Muscle of arm (tissue), 12 donors: Measurements from ENCODE around the gene RNASEH2B. TPM values are rescaled to one million over a fixed set of nuclear protein-coding genes. Genes with fewer than 3 reads are reported as not detected.

Source experiments
- DNase-seq: peaks from one replicate; pipeline ENCODE4 v3.0.0-alpha.2; 2013
- polyA plus RNA-seq, 12 donors: library from polyadenylated mRNA; unstranded; fragments of 120-200 nt; gene quantifications; one replicate each; pipeline ENCODE4 v1.2.1, GENCODE V29; 2013; ENCODE audit not compliant: insufficient read length in 12 of 12

RNASEH2B gene
- polyA plus RNA-seq, 12 donors: 28.6 to 85.0 (median 47.8) TPM; not detected in 1

- no peak for DNase-seq
Measured at GRCh38 chr13:50934735-50935435, 25.3 kb downstream of the RNASEH2B start.

GRCh38 chr13:50936679-50937078, 27.1 kb downstream of the RNASEH2B start:
- no peak for DNase-seq

GRCh38 chr13:50940509-50940908, 30.9 kb downstream of the RNASEH2B start:
- DNase-seq: no peak

GRCh38 chr13:50941146-50941545, 31.6 kb downstream of the RNASEH2B start:
- no peak for DNase-seq

- no peak for DNase-seq
Measured at GRCh38 chr13:50942630-50943311, 33.2 kb downstream of the RNASEH2B start.

GRCh38 chr13:50945669-50946068, 36.1 kb downstream of the RNASEH2B start:
- no peak for DNase-seq

- DNase-seq: no peak
Measured at GRCh38 chr13:50948601-50949000, 39.0 kb downstream of the RNASEH2B start.

- peak; percentile 28 for DNase-seq
Measured at GRCh38 chr13:50950849-50951248, 41.3 kb downstream of the RNASEH2B start.

DNA sequence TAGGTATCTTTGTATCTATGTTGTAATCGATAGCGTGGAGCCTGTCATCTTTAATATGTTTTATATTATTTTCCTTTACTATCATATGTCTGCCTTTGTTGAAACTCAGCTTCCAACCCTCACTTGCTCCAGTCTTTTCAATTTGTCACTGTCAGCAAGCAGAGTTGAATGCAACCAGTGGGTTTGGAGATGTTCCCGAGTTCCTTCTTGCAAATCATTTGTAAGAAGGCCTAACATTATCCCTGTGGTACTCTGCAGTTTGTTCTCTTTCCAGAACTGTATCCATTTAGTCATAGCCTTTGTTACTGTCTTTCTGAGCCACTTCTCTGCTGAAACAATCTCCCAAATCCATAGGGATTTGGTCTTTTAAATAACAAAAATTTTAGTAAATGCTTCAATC, 41.8 kb downstream of the RNASEH2B start:
- peak; percentile 53 for DNase-seq

- no peak for DNase-seq
Measured at GRCh38 chr13:50955241-50955640, 45.6 kb downstream of the RNASEH2B start.

DNA sequence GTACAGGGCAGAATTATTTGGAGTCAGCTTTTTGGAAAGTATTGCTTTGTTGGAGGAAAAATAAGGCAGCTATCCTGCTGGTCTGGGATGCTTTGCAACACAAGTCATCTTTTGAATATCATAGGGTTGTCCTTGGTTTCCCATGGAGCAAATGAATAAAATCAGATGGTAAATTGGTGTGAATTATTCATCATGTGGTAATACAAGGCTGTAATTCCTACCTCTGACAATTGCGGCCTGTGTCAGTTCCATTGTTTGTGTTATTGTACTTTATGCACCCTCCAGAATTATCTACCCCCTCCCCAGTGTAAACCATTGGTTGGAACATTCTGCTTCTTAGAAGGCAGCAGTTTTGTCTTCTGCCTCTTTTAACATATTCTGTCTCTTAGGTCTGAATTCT, 46.2 kb downstream of the RNASEH2B start:
- no peak for DNase-seq

DNA sequence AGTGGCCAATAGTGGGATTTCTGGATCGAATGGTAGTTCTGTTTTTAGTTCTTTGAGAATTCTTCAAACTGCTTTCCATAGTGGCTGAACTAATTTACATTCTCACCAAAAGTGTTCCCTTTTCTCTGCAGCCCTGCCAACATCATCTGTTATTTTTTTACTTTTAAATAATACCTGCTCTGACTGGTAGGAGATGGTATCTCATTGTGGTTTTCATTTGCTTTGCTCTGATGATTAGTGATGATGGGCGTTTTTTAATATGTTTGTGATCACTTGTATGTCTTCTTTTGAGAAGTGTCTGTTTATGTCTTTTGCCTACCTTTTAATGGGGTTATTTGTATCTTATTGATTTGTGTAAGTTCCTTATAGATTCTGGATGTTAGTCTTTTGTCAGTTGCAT, 48.0 kb downstream of the RNASEH2B start:
- no peak for DNase-seq

DNA sequence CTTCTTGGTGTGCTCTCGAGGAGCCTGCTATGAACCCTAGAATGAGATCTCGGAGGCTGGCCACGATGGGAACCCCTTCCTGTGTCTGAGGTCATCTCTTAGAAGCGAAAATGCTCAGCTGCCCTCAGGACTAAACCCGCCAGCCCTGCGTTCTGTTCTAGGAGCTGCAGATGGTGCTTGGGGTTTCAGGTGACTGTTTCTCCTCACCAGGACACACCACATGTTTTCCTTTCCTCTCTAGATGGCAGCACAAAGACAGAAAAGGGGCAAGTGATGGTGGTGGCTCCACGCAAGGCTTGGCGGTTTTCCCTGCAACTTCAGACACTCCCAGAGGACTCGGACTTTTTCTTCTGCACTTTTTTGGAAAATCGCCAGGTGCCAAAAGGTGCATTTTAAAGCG, 60.1 kb downstream of the RNASEH2B start:
- no peak for DNase-seq

DNA sequence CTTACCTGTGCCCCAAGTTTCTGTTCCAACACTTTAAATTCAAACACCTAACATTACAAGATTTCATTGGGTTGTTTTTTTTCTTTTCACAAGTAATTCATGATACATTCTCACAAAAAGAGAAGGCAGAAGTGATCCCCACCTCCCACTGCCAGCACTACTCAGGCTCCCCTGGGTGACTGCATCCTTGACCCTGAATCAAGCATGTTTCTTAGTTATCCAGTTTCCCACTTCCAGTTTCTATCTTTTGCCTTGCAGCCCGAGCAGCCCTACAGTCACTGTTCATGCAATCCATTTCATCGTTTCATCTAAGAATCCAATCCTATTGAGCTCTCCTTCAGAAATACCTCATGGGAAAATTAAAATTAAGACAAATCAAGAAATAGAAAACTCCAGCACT, 61.4 kb downstream of the RNASEH2B start:
- no peak for DNase-seq

GRCh38 chr13:50974268-50974667, 64.7 kb downstream of the RNASEH2B start:
- no peak for DNase-seq

- no peak for DNase-seq
Measured at GRCh38 chr13:50979187-50979586, 69.6 kb downstream of the RNASEH2B start.

GRCh38 chr13:50981686-50982085, 72.1 kb downstream of the RNASEH2B start:
- no peak for DNase-seq

DNA sequence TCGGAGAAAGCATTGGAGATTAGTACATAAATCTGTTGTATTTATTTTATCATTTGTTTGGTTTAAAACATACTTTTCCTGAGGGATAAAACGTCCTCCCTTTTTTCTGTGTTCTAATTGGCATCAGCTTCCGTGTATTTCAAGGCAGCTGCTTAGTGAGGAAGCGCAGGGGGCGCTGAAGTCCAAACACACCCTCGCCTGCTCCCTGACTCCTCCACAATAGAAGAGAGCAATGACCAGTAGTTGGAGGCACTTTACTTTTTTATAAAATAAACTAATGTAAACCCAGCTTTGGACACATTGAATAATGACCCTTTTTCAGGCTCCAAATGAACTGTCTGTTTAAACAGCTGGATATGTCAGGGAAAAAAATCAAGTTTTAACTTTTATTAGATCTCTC, 79.9 kb downstream of the RNASEH2B start:
- DNase-seq: no peak

- no peak for DNase-seq
Measured at GRCh38 chr13:50990065-50990817, 80.7 kb downstream of the RNASEH2B start.

DNA sequence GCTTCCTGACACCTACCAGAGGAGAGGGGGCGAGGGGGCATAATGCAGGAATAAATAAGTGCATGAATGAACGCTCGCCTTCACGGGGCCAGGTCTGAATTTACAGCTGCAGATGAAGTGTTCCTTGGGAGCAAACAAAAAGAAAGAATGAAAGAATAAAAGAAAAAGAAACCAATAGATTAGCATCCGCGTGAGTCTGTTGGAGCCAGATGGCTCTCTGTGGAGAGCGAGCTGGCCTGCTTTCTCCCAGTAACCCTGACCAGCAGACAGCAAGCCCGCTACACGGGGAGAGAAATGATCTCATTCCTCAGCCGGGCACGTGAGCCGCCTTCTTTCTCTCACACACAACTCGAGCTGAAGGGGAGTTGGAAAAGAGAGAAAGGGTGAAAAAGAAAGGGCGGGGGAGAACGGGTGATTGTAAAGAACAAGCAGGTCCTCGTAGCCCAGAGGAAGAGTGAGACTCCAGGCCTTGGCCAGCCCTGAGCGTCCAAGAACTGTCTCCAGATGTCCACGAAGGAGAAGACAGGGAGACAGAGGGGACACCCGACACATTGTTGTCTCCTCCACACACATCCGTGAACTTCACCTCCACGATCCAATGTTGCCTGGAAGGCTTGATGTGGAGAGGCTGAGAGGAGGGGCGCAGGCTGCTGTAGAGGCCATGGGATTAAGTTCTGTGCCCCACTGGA, 81.4 kb downstream of the RNASEH2B start:
- DNase-seq: peak; percentile 70

DNA sequence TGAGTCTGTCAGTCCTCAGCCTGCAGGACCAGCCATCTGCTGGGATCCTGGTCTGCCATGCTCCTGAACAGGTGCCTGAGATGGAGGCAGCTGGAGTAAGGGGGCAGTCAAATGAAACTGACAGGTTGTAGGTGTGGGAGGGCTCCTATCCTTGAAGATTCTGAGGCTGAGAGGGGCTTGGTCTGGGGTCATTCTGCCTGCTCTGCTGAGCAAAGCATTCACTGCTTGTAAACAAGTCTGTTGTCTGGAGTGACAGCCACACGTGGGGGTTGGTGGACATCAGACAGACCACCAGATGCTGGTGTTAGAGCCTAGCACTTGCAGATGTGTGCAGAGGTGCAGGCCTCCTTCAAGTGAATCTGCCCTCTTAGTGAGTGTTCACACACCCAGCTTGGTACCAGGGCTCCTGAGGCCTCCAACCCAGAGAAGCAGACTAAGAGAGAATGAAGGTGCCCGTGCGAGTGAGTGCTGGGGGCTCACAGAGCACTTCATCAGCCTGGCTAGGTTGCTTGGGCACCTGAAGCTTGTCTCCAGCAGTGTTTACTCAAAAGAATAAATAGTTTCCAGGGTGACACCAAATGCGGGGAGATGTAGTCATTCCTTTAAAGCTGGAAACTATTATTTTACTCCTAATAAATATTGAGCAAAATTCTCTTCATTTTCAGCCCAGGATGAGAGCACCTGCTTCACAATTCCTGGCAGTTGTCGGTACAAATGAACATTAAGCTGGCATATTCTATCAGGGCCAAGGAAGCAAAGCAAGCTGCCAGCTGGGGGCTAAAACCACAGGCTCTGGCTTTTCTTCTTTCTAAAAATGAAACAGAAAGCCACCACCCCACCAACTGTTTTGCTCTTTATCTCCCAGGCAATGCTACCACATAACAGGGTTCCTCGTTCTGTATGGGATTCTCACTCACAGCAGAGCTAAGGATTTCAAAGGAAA, 82.3 kb downstream of the RNASEH2B start:
- no peak for DNase-seq
